GM19438 (cell line): ENCODE measurements around the gene LMO1.
A peak's percentile ranks its signal among the peaks of the same experiment; 100 is the strongest.

ENCODE experiments used
- ATAC-seq: cut with Tn5 transposase; IDR thresholded peaks from one replicate; pipeline ENCODE4 v1.9.1; 2021; ENCODE audit warnings: low read depth; ENCODE audit not compliant: unreplicated experiment

The LMO1 gene

DNA sequence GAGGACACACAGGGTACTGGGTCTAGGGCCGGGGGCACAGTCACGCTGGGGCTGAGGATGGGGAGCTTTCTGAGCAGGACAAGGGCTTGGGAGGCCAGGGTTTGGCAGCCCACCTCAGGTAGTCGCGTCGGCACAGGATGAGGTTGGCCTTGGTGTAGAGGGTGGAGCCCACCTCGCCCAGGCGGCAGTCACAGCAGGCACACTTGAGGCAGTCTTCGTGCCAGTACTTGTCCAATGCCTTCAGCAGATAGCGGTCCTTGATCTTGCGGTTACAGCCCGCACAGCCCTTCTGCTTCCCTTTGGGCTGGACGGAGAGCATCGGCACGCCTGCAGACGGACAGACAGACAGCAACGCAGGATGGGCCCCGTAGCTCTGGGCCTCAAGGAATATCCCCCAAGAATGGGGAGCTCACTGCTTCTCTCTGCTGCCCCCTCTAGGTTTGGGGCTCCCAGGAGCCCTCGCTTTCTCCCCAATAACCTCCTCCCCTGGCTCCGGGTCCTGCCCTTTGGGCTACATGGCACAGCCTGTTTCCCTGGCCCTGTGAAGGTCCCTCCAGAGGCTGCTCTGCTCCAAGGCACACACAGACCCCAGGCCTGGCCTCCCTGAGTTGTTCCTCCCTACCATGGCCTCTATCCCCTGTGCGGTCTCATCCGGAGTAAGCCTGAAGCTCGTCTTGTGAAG, 33.4 kb downstream of the LMO1 start:
- no peak for ATAC-seq

DNA sequence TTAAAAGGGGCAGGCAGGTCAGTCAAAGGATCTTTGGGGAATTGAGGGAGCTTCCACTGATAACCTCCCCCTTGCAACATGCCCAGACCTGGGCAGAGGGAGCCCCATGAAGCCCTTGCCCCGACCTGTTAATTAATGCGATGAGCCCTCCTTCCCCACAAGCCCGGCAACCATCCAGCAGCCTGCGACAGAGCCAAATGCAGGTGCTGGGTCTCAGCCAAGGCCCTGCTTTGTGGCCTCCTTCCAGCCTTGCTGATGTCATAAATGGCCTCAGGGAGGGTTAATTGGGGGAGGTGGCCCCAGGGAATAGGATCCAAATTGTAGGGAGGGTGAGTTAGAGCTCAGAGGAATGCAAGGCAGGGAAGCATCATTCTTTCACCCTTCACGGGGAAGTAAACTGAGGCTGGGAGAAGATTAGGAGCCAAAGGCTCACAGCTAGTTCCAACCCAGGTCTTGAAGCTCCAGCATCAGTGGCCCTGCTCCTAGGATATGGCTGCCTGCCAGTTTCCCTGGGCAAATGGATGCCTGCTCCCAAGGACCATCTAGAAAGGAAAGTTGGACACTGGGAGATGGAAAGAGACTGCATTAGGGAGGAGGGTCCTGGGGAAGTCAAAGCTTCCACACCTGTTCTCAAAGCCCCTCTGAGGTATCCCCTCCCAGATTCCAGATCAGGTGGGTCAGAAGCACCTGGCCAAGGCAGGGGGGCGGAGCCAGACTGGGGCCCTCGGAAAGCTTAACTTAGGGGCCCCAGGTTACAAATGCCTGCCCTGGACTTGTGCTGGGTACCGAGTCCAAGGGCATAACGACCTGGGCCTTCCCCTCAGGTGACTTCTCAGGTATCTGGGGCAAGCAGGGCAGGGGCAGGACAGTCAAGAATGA, 34.1 kb downstream of the LMO1 start:
- ATAC-seq = no peak

DNA sequence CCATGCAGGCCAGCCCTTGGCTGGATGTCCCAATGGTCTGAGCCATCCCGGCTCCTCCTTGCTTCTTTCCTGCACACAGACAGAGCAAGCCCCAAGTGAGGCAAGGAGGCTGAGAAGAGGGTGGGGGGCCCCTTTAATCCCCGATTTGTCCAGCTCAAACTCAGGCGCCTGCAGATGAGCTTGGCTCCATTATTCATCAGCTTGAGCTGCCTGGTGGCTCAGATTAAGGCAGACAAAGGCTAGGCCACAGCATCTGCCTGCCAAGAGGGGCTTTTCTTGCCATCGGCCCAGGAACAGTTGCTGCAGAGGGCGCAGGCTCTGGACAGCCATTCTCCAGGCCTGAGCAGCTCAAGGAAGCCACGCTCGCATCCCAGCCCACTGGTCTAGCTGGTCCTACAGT, 35.4 kb downstream of the LMO1 start:
- no peak for ATAC-seq

DNA sequence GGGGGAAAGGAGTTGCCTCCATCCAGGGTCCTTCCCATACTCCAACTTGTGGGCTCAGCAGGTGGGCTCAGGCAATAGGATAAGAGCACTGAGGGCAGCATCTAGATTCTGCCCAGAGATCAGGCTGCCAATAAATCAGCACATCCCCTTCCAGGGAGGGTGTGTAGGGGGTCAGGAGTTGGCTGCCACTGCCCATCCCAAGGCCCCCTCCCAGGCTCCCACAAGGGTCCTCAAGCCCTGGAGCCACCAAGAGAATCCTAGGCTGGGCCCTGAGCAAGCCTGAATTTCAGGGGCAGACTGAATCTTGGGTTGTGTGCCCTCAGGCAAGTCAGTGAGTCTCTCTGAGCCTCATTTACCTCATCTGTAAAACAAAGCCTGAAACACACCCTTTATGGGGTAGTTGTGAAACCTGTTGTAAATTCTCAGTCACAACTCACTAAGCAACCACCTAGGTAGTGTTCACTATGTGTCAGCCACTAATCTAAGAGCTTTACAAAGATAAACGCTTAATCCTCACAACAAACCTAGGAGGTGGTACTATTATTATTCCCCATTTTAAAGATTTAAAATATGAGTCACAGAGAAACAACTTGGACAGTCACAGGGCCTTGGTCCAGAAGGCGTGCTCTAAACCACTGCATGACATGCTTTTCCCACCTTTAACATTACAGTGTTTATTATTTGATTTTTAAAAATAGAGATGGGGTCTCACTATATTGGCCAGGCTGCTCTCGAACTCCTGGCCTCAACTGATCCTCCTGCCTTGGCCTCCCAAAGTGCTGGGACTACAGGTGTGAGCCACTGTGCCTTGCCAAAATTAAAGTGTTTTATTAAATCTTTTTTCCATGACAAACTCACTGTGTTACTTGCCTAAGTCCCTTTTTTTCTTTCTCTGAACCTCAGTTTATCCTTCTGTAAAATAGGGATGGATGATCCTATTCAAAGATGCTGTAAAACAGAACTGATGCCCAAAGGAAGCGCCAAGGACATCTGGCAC, 36.2 kb downstream of the LMO1 start:
- no peak for ATAC-seq

DNA sequence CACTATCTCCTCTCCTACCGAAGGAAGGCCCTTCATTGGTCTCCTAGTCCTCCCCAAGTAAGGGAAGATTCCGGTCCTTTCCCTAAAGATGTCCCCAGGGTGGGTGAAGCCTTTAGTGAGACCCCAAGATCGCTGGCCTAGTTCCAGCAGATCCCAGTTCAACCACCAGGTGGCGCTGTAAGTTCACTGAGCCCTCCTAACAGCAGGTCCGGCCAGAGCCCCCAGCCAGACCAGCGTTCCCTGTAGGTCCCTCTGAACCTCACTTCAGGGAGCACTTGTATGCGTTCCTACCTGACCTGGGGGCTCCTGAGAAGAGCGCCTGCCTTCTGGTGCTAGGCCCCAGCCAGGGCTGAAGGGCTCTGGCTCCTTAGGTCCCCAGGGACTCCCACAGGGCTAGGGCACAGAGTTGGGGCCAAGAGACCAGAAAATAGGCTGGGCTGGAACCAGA, 38.1 kb downstream of the LMO1 start:
- peak; percentile 75 for ATAC-seq

DNA sequence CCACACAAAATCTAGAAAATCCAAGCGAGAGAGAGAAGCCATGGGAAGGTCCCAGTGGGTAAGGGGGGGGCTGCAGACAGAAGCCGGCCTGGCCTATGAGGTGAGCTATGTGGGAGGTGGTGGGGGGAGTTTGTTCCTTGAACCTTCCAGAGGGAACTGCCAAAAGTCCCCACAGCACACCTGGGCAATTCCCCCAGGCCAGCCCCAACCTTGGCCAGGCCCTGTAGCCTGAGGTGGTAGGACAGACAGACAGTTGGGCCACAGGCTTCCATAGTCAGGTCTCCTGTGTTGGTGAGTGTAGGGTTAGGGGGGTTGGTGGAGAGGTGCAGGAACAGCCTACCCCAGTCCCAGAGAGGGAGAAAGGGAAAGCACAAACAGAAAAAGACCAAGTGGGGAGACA, 39.0 kb downstream of the LMO1 start:
- no peak for ATAC-seq

DNA sequence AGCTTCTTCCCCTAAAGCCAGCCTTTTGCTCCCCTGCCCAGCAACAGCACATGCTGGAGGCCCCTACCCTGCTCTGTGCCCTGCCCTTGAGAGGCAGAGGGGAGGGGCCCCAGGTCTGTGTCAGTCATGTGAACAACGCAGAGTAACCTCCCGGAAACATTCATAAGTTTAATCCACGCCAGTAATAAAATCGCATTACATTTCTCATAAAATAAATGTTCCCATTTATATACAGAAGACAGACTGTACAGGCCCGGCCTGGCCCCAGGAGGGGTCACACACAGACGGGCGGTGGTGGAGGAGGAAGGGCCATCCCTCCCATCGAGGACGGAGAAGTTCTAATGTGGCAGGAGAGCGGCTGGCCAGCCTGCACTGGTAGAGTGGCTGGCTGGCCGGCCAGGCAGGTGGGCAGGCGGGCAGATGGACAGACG, 39.5 kb downstream of the LMO1 start:
- ATAC-seq = no peak

DNA sequence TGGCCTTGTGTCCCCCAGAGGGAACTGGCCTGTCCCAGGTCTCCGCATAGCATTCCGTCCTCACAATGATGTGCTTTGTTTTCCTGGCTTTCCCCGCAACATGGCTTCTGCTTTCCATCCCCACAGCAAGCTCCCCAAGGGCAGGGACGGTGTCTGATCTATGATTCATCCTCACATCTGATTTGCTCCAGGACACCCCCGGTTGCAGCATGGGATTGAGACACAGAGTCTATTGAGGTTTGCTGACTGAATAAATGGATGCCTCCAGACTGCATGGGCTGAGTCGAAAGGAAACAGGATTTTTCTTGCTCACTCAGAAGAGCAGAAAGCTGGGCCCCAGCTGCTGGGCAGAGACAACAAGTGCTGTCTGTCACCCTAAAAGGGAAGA, 40.2 kb downstream of the LMO1 start:
- no peak for ATAC-seq

DNA sequence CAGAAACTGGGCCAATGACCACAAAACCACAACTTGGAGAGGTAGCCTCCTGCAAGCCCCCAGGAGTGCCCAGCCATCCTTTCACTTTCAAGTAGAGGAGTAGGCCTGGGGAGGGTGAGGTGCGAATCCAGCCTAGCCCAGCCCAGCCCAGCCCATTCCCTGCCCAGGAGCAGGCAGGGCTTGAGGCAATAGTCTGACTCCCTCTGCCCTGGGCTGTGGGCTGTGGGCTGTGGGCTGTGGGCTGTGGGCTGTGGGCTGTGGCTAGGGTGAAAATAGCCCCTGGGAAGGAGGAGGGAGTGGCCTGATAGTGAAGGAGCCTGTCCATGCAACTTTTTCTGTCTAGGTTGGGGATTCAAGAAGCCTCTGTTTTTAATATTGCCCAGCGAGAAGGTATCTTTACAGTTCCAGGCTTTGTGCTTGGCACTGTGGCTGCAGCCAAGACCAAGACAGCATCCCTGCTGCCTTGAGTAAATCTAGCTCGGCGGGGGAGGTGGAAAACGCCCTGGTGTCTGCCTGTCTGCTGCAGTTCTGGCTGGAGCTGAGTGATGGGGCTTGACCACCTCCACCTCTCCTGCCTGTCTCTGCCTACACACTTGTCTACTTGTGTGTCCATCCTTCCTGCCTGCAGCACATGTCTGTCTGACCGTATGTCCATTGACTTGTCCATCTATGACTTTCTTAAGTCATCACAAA, 40.7 kb downstream of the LMO1 start:
- ATAC-seq = no peak

DNA sequence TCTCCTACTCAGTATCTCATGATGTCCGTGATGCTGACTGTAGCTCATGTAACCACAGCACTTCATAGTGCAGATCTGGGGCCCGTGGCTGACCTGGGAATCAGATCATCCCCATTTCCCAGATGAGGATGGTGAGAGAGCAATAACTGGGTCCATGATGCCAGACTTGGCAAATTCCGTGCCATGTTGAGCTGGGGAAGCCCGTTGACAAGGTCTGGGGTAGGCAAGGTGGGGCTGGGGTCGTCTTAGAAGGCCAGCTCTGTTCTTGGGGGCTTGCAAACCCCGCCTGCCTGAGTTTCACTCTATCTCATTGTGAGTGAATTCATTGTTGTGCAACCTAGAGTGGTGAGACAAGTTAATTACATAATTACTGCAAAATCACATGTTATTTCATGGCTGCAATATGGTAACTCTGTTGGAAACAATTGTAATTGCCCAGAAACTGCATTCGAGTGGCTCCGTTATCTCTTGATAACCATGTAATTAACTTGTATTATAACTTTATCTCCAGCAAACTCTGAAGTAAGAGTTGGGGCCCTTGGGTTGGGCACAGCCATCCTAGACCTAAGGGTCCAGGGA, 41.7 kb downstream of the LMO1 start:
- no peak for ATAC-seq

DNA sequence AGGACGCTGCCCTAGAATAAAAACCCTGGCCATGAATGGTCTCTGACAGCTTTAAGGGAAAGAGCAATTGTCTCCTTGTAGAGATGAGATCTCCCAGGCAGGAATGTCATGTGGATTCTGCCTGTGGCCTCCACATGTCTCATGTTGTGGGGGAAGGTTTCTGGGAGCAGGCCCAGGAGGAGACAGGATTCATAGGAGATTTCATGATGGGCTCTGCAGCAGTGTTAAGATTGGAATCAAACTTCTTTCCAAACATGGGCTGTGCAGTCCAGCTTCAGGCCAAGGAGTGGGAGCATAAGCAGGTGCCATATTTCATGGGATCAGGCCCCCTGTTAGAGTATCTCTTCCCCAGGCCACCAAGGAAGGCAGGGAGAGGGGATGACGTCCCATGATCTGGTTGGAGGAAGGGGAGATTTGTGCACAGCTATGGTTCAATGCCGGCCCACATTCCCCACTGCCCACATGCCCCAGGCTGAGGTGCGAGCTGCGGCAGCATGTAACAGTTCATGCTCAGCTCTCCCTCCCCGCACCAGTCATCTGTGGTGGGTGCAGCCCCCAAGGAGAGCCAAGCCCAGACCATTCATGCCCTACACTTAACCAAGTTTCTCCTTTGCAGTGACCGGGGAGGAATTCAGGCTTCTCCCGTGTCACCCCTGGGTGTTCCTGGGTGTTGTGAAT, 42.5 kb downstream of the LMO1 start:
- no peak for ATAC-seq

DNA sequence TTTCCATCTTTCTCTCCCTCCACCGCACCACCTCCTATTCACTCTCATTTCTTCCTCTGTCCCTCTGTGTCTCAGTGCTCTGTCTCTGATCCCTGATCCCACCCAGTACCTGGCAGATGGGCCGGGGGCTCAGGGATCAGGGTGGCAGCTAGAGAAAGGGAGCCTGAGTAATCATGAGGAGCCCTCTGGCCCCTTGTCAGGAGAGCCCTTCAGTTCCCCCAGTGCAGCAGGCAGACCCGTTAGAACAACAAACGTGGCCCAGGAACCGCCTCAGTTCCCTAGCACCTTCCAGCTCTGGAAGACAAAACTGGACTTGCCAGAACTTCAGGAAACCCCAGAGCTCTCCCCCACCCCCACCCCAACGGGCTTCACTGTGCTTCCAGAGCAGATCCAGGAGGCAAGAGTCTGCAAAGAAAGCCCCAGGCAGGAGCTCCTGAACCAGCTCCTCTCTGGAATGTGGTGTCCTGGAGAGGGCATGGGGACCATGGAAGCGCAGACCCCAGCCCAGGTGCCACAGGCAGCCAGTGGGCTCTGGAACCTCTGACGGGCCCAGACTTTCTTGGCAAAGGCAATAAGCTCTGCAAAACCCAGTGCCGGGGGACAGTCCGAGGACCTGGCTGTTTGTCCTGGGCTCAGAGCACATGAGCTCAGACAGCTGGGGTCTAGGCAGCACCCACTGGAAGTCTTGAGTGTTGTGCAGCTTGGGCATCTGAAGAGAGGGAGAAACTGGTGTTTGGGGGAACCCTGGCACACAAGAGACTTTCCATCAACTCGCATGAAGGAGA, 43.2 kb downstream of the LMO1 start:
- ATAC-seq = no peak

DNA sequence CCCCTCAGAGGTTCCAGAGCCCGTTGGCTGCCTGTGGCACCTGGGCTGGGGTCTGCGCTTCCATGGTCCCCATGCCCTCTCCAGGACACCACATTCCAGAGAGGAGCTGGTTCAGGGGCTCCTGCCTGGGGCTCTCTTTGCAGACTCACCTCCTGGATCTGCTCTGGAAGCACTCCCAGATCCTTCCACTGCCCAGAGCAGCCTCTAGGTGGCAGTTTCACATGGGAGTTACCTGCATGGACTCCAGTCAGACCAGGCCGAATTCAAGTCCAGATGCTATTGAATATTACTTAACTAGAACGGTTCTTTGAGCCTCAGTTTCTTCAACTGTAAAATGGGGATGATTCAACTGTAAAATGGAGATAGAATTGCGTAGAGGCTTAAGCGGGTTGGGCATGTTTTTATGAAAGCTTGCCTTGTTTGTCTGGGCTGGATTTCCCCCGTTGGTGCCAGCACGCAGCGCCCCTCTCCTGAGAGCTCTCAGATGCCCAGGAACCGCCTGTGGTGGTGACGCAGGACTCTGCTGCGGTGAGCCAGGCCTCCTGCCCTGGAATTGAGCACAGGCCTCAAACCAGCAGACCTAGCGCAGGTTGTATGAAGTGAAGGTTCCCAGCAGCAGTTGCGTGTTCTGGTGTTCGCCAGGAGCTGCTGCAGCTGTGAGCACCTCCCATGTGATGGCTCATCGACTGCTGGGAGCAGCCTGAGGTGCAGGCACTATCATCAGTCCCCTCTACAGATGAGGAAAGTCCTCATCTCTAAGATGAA, 44.2 kb downstream of the LMO1 start:
- ATAC-seq = no peak

DNA sequence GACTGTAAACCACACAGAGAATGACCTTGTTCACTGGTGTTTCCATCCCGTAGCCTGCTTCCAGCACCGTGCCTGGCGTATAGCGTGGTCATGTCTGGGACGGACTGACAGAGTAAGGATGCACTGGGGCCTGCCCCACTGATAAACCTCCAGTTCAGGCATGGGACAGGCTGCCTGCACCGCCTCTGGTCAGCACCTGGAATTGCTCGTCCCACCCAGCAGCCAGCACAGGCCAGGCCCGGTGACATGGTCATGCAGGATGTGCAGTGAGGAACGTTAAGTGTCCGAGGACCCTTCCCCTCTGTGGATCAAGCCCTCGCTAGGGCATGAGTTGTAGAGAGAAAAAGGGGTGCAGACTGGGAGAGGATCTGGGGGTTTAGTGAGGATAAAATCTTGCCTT, 44.8 kb downstream of the LMO1 start:
- ATAC-seq = no peak

DNA sequence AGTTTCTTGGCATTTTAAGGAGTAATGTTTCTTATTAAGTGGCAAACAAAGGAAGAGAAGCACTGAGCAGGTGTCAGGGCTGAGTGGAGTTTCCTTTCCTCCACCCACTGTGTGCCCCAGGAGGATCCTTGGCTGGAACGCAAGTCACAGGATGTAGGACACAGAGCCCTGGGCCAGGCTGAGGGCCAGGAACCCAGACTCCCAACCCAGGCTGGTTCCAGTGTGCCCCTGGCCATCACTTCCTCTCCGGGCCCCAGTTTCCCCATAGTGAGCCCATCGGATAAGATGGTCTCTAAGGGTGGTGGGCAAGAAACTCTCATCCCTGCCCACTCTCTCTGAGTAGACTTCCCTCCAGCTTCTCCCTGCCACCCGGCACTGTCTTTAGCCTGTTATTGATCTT, 45.3 kb downstream of the LMO1 start:
- ATAC-seq = no peak

DNA sequence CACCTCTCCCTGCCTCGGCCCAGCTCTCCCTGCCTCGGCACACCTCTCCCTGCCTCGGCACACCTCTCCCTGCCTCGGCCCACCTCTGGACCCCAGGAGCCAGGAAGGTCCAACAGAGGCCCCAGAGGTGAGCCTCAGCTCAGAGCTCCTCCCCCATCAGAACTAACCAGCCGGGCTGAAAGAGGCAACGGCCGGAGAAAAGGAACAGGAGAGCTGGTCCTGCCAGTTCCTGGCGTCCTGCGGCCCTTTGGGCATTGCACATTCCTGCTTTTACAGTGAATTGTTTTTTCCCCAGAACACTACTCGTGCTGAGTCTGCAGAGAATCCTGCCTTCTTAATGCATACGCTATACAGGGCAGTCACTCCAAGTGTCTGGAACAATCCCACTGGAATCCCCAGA, 45.8 kb downstream of the LMO1 start:
- no peak for ATAC-seq

DNA sequence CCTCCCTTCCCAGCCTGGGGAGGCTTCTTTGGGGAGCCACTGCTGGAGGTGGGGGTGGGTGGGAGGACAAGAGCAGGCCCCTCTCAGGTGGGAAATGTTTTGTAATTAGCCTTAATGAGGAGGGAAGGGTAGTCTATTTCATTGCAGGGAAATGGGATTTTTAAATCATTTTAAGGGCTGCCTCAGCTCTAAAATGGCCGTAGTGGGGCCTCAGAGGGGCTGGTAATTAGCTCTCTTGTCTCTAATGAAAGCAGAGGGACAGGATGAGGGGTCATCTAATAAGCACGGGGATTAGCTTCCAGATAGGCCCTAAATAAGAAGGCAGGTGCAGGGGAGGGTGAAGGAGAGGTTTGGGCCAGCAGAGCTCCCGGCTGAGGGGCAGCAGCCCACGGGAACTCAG, 46.5 kb downstream of the LMO1 start:
- ATAC-seq = no peak

DNA sequence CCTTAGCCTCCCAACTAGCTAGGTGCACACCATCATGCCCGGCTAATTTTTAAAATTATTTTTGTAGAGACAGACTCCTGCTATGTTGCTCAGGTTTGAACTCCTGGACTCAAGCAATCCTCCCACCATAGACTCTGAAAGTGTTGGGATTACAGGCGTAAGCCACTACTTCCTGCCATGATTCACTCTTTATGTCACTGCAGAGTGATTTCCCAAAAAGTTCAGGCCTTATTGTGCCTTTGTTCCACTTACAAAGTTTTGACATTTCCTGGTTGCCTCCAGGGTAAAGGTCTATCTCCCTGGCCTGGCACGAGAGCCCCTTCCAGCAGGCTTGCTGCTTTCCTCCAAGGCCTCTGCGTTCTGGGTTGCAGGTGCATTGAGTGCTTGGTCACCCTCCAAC, 50.3 kb downstream of the LMO1 start:
- ATAC-seq = no peak
